OCI-LY7 (cell line): Measurements from ENCODE around the gene MAGOH.

ENCODE experiments used
- CTCF ChIP-seq: fragments of 200-600 bp; sonication (generic); conservative IDR thresholded peaks from 2 replicates; pipeline ENCODE4 v1.5.1; 2014; ENCODE audit warnings: mild to moderate bottlenecking, antibody characterized with exemption, low read length, moderate library complexity, mixed read lengths
- EZH2phosphoT487 ChIP-seq: fragments of 200-600 bp; sonication (generic); IDR thresholded peaks from 2 replicates; pipeline ENCODE4 v1.6.1; 2018; ENCODE audit warnings: low read depth, borderline replicate concordance, mild to moderate bottlenecking, mixed run types, antibody characterized with exemption, low read length, moderate library complexity, mixed read lengths

DNA sequence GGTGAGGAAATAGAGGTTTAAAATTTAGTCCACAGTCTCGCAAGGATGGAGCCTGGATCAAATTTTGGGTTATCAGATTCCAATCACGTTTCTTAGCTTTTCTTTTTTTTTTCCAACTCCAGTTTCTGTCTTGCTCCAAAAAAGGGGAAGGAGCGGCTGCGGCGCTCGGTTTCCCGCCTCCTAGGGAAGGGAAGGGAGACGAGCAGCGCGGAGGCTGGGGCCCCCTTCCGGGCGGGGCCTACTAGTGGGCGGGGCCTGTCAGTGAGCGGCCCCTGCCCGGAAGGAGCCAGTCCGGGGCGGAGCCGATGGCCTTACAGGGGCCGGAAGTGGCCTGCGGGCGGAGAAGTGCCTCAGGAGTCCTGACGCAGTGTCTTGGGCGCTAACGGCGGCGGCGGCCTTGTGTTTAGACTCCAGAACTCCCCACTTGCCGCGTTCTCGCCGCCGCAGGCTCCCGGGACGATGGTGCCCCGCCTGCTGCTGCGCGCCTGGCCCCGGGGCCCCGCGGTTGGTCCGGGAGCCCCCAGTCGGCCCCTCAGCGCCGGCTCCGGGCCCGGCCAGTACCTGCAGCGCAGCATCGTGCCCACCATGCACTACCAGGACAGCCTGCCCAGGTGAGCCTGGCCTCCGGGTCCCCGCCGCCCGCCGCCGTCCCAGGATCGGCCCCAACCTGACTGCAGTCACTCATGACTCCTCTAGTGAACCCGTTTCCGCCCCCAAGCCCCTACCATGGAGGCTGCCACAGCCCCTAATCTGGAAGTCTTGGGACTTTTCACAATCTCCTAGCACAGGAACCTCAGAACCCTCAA, 41.6 kb downstream of the MAGOH start, which contains the start of gene CPT2:
- TF ChIP-seq CTCF (no peak), EZH2phosphoT487 (no peak)
